C4-2B (cell line): ENCODE results near the gene NR1I3.

Experiments used
- ZFX ChIP-seq: fragments of 450-650 bp; IDR thresholded peaks from 2 replicates; pipeline ENCODE4 v1.6.1; 2017
- TF ChIP-seq, protein P1 (sequence below): fragments of 450-650 bp; conservative IDR thresholded peaks from 2 replicates; pipeline ENCODE4 v1.5.1; 2017; ENCODE audit warnings: mild to moderate bottlenecking

DNA sequence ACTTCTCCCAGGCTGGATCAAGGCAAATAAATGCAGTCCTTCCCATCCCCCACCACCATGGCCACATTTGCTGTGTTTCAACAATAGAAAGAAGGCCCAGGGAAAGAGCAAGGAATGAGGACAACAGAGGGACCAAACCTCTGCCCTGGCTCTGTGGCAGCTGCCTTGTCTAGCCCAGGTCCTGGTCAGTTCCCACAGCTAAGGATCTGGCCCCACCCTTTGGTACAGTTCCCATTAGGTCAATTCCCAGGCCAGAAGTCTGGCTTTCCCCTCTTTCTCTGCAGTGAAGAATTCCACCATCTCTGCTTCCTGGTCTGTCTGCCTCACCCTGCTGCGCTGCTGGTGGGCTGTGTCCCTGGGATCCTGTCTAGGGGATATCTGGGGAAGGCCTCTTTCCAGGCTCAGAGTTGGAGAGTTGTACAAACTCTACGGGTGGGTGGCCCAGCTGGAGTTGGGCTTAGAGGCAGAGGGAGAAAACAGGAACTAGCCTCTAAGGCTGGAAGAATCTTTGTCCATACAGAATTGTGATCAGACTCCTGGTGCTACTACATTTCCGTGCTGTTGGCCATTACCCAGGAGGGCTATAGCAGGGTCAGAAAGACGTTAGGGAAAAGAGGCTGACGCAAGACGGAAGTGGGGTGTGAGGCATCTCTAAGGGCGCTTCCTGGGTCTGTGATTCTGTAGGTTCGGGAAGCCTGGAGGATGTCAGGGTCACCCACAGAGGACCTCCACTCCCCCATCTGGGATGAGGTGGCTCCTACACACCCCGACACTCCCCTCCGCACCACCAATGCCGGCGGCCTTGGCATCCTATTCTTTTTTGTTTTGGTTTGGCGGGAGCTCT is 36.8 kb downstream of the NR1I3 start:
- TF ChIP-seq, protein P1, sequence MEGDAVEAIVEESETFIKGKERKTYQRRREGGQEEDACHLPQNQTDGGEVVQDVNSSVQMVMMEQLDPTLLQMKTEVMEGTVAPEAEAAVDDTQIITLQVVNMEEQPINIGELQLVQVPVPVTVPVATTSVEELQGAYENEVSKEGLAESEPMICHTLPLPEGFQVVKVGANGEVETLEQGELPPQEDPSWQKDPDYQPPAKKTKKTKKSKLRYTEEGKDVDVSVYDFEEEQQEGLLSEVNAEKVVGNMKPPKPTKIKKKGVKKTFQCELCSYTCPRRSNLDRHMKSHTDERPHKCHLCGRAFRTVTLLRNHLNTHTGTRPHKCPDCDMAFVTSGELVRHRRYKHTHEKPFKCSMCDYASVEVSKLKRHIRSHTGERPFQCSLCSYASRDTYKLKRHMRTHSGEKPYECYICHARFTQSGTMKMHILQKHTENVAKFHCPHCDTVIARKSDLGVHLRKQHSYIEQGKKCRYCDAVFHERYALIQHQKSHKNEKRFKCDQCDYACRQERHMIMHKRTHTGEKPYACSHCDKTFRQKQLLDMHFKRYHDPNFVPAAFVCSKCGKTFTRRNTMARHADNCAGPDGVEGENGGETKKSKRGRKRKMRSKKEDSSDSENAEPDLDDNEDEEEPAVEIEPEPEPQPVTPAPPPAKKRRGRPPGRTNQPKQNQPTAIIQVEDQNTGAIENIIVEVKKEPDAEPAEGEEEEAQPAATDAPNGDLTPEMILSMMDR, result no peak
- no peak for TF ChIP-seq ZFX
